CD4-positive, alpha-beta T cell treated with Interleukin-17A for 1 hour (primary cell): Measurements from ENCODE around the gene ZNF511.

Source experiments
- DNase-seq: peaks from one replicate; pipeline ENCODE4 v3.0.0-alpha.2; 2020

Gene ZNF511

DNA sequence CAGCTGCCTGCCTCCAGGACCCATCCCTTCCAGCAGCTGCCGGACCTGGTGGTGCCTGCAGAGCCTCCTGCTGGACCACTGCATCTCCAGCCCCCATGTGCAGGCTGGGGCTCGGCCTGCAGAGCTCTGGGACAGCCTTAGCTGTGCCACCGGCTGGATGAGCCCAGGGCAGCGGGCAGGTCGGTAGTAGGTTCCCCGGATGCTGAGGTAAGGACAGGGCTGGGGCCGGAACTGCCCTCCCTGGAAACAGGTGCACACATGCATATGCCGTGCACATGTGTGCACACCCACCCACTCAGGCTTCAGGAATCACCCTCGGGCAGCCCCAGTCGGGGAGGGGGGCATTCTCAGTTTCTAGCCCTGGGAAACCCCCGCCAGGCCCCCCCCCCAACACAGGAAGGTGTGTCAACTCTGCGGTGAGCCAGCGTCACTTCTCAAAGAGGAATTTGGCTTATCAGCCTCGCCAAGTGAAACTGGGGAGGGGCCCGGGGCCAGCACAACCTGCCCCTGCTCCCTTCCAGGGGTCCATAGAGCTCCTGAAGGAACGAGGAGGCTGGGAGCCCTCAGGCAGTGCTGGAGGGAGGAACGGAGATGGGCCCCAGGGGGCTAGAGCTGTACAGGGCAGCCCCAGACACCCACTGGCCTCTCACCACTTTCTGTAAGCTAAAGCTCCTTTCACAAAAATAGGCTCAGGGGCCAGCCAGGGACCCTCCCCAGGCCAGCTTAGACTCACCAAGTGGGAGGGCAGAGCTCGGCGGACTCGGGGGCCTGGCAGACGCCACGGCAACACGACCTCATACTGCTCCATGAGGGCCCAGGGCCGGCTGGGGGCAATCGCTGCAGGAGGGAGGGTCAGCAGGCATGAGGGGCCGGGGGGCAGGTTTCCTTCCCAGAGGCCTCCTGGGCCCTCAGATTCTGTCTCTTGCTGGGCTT, 33.7 kb upstream of the ZNF511 start:
- DNase-seq, result peak; percentile 90

DNA sequence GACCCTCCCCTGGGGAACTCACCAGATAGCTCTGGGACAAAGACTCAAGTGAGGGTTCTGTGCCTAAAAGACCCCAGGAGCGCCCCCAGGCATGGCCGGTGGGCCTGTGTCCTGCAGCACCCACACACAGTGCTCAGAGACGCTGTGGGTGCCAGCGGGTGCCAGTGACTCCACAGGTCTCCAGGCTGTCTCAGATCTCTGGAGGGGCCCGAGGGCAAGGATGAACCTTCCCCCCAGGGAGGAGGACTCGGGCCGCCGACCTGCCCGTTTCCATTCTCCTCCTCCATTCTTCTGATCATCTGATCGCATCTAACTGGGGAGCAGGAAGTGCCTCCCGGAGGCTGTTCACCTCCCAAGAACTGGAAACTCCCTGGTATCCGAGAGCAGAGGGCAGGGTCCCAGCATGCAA, 33.0 kb upstream of the ZNF511 start:
- DNase-seq, result peak; percentile 61

DNA sequence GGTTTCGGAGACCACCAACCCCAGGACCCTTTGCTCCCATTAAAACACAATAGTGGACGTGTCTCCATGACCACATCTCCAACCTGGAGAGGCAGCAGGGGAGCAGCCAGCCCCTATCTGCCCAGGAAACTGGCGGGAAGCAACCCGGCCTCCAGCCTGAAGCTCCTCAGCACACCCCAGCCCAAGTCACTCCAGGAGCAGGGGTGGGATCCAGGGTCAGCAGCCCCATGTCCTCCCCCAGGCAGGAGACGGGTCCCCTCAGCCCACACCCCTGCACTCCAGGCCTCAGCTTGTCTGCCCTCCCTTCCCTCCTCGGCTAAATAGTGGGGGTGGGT, 32.6 kb upstream of the ZNF511 start:
- DNase-seq, result no peak

DNA sequence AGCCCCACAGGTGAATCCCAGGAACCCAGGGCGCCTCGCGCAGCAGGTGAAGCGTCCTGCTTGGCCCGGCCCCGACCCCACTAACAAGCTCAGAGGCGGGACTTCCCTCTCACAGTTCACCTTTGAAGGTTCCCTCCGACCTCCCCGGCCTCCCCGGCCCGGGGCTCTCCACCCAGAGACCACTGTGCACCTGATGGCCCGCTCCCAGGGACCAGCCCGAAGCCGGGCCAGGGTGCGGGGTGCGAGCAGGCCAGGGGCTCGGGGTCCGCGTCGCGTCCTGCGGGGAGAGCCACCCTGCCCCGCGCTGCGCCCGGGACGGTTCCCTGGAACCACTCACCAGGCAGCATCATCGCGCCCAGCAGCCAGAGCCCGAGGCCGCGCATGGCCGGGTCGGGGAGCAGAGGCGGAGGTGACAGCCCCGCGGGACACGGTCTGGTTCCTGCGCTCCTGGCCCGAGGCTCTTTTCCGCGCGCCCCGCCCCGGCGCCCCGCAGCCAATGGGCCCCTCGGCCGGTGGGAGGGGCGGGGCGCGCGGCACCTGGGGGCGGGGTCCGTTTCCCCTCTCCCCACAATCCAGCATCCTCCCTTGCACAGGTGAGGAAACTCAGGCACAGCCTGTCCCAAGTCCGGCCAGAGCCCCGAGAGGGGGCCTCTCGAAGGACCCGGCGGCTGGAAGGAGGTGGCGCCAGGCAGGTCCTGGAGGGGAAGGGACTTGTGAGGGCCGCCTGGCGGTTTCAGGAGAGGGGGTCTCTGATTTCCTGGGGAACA, 32.1 kb upstream of the ZNF511 start, which contains the start of gene ADAM8:
ADAM8 (minus strand) TSS at position 434 of the 767 bp plus-strand sequence; CDS start at position 383, 51 bp downstream.
- peak; percentile 75 for DNase-seq

DNA sequence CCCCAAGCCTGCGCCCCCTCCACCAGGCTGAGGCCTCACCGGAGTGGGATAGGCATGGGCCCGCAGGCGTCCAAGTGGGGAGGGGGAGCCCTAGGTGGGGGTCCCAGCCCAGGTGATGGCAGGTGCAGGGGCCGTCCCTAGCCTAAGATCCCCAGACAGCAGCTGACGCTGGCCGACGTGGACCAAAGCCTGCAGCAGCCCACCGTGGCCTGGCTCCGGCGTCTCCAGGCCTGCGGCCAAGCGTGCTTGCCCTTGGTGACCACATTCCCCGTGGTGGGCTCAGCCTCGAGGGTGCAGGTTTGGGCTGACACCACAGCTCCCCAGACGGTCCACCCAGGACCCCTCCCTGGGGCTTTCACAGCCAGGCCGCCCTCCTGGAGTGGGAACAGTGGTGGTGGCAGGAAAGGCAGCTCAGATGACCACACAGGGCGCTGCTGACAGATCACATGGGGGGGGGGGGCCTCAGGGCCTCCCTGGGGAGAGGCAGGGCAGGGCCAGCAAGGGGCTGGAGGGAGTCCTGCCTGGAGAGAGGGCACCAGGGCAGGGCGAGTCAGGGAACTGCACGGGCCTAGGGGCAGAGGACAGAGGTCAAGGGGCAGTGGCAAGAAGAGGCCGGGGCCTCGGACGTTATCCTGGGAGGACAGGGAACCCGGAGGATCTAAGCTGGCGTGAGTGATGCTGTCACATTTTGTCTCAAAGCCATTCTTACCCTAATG, 31.3 kb upstream of the ZNF511 start:
- no peak for DNase-seq

DNA sequence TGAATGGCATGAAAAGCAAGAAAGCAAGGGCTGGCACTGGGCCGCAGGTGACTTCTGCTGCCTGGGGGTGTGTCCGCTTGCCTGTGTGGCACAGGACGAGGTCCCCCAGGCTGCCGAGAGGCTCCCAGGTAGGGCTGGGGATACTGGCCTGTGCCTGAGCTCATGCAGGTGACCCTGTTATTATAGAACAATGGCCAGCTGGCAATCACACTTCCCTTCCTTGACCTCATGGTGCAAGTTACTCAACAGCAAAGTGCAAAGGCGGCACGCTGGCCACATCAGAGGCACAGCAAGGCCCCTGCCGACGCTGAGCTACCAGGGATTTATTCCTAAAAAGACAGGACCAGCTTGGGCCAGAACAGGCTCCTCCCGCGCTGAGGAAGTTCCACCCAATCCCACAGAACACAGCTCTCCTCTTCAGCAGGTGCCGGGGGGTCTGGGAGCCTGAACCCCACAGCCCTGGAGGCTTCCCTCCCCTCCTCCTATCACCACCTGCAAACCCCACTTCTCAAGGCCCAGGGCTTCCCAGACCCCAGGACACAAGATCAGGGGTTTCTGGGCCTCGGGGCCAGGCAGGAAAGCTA, 30.6 kb upstream of the ZNF511 start:
- no peak for DNase-seq

DNA sequence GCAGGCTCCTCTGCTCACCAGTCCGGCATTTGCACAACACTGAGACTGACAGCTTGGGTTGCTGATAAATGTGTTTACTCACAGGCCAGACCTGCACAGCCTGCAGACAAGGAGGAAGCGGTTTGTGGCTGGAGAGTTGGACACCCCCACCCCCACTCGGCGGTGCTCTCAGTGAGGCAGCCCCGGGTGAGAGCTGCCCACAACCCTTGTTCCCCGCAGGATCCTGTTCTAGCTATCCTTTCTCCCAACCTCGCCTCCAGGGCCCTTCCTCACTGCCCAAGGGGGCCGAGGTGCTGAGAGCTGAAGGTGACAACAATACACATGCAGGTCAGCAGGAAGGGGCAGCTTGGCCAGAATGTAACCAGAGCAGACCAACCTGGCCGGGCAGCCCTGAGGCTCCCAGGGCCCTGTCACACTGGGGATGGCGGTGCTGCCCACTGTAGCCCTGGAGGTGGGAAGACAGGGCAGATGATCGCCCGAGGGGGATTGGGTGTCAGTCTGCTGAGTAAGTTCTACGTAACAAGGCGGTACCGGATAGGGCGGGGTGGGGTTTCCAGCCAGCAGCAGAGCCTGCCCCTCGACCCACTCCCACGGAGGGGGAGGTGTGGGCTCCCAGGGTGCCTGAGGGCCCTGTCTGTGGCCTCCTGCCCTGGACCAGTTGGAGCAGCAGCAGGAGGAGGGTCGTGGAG, 30.0 kb upstream of the ZNF511 start:
- DNase-seq, result peak; percentile 86

DNA sequence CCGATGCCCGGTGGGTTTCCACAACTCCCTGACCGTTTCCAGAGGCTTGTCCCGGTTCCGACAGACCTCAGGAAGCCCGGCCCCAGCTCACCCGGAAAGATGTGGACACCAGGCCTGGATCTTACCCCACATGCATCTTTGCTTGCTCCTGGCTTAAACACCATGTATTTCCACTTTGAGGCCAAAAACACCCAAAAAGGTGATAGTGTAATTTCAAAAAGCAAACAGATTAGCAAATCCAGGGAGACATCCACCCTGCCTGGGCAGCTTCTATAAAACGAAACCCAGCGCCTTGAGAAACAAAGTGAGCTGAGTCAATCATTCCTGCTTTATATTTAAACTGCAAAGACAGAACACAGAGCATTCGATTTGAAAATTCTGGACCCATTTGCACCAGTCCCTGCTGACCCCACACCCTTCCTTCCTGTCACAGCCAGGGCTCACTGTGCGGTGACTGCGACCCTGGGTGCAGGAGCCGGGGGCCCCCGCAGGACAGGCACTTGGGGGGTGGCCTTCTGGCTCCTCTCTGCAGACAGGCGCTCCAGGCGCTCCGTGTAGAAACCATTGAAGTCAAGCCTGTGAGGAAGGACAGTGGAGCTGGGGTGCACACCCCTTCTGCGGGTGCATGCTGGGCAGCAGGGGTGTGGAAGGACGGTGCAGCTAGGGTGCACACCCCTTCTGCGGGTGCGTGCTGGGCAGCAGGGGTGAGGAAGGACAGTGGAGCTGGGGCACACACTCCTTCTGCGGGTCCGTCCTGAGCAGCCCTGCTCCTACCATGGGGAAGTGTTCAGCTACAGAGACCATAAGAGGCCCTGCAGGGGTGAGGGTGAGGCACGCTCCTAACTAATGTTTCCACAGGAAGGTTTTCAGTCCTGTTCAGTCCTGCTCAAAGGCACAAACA, 29.1 kb upstream of the ZNF511 start:
- no peak for DNase-seq

DNA sequence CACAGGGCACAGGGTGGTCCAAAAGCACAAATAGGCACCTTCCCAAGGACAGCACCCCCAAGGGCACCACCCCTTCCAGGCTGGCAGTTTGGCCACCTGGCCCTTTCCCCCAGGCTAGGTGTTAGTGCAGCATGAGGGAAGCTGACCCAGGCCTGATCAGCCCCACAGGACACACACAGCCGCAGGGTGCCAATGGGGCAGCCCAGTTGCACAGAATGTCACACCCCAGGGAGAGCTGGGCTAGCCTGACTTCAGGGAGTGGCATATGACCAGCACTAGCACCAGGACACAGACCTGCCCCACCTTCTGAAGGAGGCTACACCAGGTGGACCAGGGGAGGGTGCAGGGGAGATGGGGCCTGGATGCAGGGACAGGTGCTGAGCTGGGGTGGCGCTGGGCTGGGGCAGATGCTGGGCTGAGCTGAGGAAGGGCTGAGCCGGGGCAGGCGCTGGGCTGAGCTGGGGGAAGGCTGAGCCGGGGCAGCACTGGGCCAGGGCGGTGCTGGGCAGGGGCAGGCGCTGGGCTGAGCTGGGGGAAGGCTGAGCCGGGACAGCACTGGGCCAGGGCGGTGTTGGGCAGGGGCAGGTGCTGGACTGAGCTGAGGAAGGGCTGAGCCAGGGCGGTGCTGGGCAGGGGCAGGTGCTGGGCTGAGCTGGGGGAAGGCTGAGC, 28.2 kb upstream of the ZNF511 start:
- no peak for DNase-seq

DNA sequence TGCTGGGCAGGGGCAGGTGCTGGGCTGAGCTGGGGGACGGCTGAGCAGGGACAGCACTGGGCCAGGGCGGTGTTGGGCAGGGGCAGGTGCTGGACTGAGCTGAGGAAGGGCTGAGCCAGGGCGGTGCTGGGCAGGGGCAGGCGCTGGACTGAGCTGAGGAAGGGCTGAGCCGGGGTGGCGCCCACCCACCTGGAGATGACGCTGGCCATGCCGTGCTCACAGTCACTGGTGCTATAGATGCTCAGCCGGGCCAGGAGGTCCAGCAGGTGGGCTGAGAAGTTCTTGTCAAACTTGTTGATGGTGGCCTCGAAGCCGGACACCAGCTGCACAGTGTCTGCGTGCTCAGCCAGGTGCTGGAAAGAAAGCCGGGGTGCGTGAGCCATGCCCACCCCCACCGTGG, 27.6 kb upstream of the ZNF511 start:
- DNase-seq, result no peak

DNA sequence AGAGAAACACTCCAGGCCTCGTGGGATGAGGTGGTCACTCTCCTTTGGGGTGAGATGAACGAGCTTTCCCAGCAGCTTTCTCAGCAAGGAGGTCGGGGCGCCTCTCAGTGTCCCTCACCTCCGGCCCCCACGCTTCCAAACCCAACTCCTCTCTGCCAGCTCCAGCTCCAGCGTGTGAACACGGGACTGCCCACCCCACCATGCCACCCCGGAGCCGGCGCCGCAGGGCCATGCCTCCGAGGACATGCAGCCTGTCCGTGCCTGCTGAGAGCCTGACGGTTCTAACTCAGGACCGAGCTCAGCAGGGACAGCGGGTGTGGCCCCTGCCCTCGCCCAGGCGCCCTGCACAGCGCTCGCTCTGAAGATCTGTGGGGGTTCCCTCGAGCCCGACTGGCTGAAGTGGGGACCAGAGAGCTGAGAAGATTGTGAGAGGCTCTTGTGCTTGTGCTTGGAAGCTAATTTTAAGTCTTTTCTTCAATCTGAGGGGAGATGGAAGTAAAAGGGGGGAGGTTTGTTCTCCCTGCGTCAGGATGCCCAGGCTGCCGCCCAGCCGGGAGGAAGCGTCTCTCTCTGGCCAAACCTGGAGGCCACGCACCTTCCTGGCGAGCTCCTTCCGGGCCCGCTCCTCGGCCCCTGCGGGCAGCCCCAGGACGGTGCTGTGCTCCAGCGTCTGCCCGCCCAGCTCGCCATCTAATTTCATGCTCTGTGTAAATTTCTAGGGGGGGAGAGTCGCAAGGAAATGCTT, 26.9 kb upstream of the ZNF511 start:
- DNase-seq, result no peak

DNA sequence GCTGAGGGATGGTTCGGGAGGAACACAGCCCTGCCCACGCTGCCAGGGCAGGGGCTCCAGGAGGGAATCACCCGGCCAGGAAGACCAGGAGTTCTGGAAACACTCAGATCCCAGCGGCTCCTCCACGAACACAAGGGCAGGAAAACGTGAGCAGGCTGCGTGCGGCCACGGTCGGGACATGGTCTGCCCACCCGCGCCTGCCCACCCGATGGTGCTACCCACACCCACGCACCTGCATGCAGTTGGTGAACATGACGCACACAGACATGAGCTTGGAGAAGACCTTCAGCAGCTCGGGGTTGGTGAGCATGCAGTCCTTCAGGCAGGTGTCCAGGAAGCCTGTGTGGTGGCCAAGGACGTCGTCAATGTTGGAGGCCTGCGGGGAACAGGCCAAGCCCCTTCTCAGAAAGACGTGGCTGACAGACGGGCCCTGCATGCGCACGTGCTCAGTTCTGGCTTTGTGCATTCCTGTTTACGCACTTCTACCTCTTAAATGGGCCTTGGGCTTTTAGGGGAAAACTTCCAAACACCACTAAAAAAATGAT, 25.8 kb upstream of the ZNF511 start:
- no peak for DNase-seq

DNA sequence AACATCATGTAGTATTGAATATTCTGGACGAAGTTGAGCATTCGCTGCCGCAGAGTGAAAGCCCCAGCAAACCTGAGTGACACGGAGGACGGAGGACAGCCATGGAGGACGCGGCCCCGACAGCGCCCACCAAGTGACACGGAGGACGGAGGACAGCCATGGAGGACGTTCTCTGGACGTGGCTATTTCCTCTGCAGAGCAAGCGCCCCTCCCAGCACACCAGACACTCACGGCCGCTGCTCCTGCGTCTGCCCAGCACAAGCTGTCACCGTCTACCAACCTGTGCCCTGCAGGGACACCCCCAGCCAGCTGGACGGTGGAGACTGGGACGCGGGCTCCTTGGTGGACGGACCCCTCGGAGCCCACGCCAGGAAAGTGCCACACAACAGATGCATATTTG, 24.8 kb upstream of the ZNF511 start:
- no peak for DNase-seq

DNA sequence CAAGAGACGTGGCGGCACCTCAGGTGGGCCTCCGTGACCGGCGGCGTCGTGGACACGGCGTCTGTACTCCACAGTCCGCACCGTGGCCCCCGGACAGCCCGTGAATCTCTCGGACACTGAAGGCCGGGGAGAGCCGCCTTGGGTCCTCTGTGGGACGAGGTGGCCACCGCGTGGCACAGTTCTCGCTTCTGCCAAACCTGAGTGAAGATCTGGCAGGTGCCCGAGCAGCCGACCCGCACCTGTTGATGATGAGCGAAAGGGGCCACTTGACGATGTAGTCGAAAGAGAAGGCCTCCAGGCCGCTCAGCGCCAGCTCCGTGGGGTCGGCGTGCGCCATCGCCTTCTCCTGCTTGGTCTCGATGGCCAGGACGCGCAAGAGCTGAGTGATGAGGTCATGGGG, 23.5 kb upstream of the ZNF511 start:
- no peak for DNase-seq

DNA sequence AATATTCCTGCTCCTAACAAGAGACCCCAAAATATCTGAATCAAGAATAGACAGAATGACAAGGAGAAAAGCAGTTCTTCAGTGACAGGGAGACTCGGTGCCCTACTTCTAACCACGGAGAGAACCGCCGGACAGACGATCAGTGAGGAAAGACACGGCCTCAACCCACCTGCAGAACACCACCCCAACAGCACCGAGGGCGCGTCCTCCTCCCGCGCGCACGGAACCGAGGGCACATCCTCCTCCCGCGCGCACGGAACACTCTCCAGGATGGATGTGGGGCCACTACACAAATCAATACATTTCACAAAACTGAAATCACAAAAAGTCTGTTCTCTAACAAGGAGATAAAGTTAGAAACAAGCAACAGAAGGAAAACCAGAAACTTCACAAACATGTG, 22.3 kb upstream of the ZNF511 start:
- DNase-seq, result no peak

DNA sequence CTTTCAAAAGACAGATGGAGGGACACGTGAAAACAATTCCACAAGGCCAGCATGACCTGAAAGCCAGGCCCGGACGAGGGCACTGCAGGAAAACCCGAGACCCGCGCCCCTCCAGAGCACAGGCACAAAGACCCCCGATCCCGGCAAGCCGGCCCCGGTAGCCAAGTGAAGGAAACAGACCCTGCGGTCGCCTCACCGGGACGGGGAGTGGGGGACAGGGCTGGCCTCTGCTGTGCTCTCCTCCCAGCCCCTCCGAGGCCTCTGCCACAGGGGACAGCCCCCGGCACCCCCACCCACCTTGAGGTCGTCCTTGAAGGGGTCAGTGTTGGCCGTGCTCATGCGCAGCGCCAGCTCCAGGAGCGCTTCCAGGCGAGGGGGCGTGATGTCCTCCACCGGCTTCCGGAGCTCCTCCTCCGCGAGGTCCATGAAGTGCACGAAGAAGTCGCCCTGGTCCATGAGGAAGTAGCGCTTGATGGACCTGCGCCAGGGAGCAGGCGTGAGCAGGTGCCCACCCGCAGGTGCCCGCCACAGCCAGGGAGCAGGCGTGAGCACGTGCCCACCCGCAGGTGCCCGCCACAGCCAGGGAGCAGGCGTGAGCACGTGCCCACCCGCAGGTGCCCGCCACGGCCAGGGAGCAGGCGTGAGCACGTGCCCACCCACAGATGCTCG, 20.7 kb upstream of the ZNF511 start:
- no peak for DNase-seq

DNA sequence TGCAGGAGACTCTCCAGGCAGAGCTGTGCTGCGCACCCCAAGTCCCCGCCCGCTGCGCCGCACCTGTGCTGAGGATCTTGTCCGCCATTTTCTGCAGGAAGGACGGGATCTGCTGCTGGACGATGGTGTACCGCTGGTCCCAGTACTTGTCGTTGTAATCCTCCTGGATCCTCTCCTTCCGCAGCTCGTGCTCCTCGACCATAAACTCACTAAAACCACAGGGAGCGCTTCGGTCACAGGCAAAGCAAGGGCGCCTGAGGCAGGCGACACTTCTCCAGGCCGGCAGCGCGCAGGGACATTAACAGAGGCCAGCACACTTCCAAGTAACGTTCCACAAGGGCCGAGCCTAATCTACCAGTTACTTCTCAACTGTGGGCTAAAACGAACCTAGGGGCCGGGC, 19.0 kb upstream of the ZNF511 start:
- no peak for DNase-seq

DNA sequence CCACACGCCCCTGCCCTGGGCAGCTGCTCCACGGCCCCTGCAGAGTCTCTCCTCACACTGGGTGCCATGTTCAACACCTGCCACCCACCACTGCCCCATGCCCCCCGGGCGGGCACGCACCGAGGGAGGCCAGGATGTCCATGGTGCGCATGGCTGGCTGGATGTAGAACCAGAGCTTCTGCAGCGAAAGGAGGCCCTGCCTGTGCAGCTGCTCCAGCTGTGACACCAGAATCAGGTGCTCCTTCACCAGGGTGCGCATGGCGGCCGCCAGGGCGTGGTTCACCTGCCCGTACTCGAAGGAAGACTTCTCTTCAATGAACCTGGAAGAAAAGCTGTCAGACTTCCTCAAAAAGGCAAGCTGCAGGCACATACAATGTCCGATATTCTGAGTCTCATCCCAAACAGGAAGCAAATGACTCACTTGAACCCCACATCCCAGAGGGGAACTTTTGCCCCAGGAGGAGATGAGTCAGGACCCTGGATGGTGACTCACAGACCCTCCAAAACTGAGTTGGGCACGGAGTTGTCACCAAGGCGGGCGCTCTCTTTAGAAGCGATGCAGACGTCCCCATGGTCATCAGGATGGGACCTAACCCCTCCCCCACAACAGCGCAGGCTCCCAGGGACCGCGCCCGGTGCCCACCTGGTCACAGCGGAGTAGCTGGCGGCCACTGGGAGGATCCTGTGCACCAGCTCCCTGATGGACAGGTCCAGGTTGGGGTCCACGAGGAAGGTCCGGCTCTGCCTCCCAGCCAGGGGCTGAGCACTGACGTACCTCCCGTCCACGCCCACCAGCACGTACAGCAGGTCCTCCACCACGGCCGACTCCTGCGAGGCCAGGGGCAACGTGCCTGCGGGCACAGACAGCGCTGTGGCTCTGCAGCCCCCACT, 15.6 kb upstream of the ZNF511 start:
- no peak for DNase-seq
